Smooth muscle cell (in vitro differentiated cells): Measurements from ENCODE around the gene CHGA. TPM values are rescaled to one million over a fixed set of nuclear protein-coding genes. Genes with fewer than 3 reads are reported as not detected.

Experiments
- DNase-seq: peaks from one replicate; lab custom pipeline; 2025; ENCODE audit not compliant: unreplicated experiment; lab: John Stamatoyannopoulos, UW
- H2AFZ ChIP-seq: fragments of 200-600 bp; sonication (generic); 2 replicates; pipeline ENCODE4 v1.6.0; 2016; ENCODE audit warnings: antibody characterized with exemption, low read depth, mild to moderate bottlenecking
- H3F3A ChIP-seq: fragments of 200-600 bp; sonication (generic); 2 replicates; pipeline ENCODE4 v1.6.0; 2017; ENCODE audit warnings: antibody characterized with exemption, low read depth
- H3K27ac ChIP-seq: fragments of 200-600 bp; sonication (generic); 2 replicates; pipeline ENCODE4 v1.5.1; 2016; ENCODE audit warnings: low read depth, mild to moderate bottlenecking
- H3K27me3 ChIP-seq: fragments of 200-600 bp; sonication (generic); 2 replicates; pipeline ENCODE4 v1.6.1; 2016; ENCODE audit warnings: low read depth, mild to moderate bottlenecking
- H3K36me3 ChIP-seq: fragments of 200-600 bp; sonication (generic); 2 replicates; pipeline ENCODE4 v1.5.1; 2016; ENCODE audit warnings: low read depth
- H3K4me1 ChIP-seq: fragments of 200-600 bp; sonication (generic); 2 replicates; pipeline ENCODE4 v1.5.1; 2016; ENCODE audit warnings: low read depth
- H3K4me2 ChIP-seq: fragments of 200-600 bp; sonication (generic); 2 replicates; pipeline ENCODE4 v1.6.0; 2016; ENCODE audit warnings: mild to moderate bottlenecking
- H3K4me3 ChIP-seq: fragments of 200-600 bp; sonication (generic); 2 replicates; pipeline ENCODE4 v1.5.1; 2016; ENCODE audit warnings: mild to moderate bottlenecking
- H3K79me2 ChIP-seq: fragments of 200-600 bp; sonication (generic); 2 replicates; pipeline ENCODE4 v1.6.0; 2016; ENCODE audit warnings: low read depth, mild to moderate bottlenecking
- H3K9ac ChIP-seq: fragments of 200-600 bp; sonication (generic); 2 replicates; pipeline ENCODE4 v1.6.0; 2016; ENCODE audit warnings: low read depth
- H3K9me3 ChIP-seq: fragments of 200-600 bp; sonication (generic); replicated peaks from 2 replicates; pipeline ENCODE4 v1.5.1; 2016; ENCODE audit warnings: low read depth
- H4K20me1 ChIP-seq: fragments of 200-600 bp; sonication (generic); 2 replicates; pipeline ENCODE4 v1.6.0; 2016; ENCODE audit warnings: low read depth
- WGBS: methylation state at CpG from one replicate; pipeline ENCODE4 v1.1.7; 2016; ENCODE audit warnings: low lambda C conversion rate; 5-methylcytosine and 5-hydroxymethylcytosine counted together
- polyA plus RNA-seq: library from polyadenylated mRNA; unstranded; fragments of >200 nt; fragmentation: Nextera tagmentation; extraction: Ambion mirVana; gene quantifications from 2 replicates; pipeline ENCODE4 v1.2.1, GENCODE V29; 2016
- total RNA-seq: library from RNA; depleted of rRNA; stranded (reverse); fragments of >200 nt; gene quantifications from 2 replicates; pipeline ENCODE4 v1.2.3, GENCODE V29; 2014
- TF ChIP-seq, protein P1 (sequence below): fragments of 200-600 bp; sonication (generic); IDR thresholded peaks from 2 replicates; pipeline ENCODE4 v1.5.1; 2017; ENCODE audit warnings: borderline replicate concordance, mild to moderate bottlenecking, antibody characterized with exemption; ENCODE audit not compliant: insufficient read depth, poor library complexity, severe bottlenecking

Gene CHGA
- total and polyA plus RNA-seq, 2 experiments from 2014 or later = not detected

DNA sequence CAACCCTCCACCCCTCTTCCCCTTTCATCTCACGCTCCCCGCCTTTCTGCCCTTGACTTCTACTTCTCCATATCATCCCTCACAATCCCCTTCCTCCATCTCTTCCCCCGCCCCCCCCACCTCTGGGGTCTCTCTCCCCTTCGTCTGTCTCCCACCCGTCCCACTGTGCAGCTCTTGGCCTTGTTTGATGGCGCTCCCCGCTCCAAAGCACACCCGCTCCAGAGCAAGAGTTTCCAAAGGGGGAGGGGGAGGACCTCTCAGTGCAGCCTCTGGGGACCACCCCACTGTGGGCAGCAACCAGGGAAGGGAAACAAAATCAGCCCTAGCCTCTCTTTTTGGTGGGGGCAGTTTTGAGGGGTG lies 774 bp downstream of the CHGA start:
- Histone ChIP-seq H3K9me3 (no peaks in the 10 kb centered on the region), H3K27me3 (peaks cover 54% of the 10 kb centered on the region), H3K9ac (no peak overlapping the region), H3K4me3 (no peak overlapping the region), H3F3A (no peaks in the 10 kb centered on the region), H3K36me3 (no peaks in the 10 kb centered on the region), H4K20me1 (no peaks in the 10 kb centered on the region), H3K4me1 (no peaks in the 10 kb centered on the region), H3K4me2 (no peak overlapping the region), H2AFZ (no peak overlapping the region), H3K79me2 (no peaks in the 10 kb centered on the region), H3K27ac (no peak overlapping the region)
- TF ChIP-seq, protein P1, sequence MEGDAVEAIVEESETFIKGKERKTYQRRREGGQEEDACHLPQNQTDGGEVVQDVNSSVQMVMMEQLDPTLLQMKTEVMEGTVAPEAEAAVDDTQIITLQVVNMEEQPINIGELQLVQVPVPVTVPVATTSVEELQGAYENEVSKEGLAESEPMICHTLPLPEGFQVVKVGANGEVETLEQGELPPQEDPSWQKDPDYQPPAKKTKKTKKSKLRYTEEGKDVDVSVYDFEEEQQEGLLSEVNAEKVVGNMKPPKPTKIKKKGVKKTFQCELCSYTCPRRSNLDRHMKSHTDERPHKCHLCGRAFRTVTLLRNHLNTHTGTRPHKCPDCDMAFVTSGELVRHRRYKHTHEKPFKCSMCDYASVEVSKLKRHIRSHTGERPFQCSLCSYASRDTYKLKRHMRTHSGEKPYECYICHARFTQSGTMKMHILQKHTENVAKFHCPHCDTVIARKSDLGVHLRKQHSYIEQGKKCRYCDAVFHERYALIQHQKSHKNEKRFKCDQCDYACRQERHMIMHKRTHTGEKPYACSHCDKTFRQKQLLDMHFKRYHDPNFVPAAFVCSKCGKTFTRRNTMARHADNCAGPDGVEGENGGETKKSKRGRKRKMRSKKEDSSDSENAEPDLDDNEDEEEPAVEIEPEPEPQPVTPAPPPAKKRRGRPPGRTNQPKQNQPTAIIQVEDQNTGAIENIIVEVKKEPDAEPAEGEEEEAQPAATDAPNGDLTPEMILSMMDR = no peak
- 61% methylated on average over 5 of the region's 8 CpGs for WGBS
- DNase-seq = no peak

DNA sequence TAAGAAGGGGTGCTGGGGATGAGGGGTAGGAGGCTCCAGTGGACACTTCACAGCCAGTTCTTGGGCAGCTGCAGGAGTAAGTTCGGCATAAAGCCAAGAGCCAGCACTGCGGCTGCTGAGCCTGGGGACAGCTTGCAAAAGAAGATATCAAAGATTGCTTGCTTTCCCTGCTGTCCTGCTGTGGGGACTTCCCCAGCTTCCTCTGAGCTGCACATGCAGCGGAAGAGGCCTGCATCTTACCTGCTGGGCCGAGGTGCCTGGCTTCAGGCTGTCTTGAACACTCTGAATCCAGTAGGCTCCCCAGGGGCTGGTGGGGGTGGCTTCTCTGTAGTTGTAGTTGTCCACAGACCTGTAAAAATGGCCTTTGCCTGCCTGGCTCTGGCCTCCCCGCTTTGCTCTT lies 1.3 kb downstream of the CHGA start:
- H3K9ac ChIP-seq = no peak overlapping the region
- no peaks in the 10 kb centered on the region for H3F3A ChIP-seq
- no peak overlapping the region for H3K4me2 ChIP-seq
- no peak for DNase-seq
- 77% methylated on average over 5 of the region's 5 CpGs for WGBS
- TF ChIP-seq, protein P1 = no peak
- no peaks in the 10 kb centered on the region for H4K20me1 ChIP-seq
- no peak overlapping the region for H3K27ac ChIP-seq
- no peaks in the 10 kb centered on the region for H3K36me3 ChIP-seq
- H3K4me3 ChIP-seq = no peak overlapping the region
- peaks cover 54% of the 10 kb centered on the region for H3K27me3 ChIP-seq
- no peaks in the 10 kb centered on the region for H3K79me2 ChIP-seq
- no peaks in the 10 kb centered on the region for H3K4me1 ChIP-seq
- no peak overlapping the region for H2AFZ ChIP-seq
- no peaks in the 10 kb centered on the region for H3K9me3 ChIP-seq

DNA sequence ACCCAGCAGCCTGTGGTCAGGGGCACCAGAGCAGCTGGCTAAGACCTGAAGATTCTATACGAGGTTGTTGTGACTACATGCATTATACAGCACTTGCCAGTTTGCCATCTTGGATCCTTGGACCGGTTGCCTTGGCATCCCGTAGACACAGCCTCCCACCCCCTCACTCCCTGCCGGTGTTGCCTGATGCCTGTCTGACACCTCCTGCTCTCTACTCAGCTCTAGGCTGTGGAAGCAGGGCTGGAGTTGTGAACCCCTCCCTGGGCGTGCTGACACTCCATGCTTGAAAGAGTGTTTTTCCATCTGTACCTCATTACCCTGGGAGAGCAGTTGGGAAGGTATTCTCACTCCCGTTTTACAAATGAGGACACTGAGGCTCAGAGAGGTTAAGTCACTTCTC lies 2.5 kb downstream of the CHGA start:
- H3K4me1 ChIP-seq = no peaks in the 10 kb centered on the region
- H3K9ac ChIP-seq = no peak overlapping the region
- H3K27ac ChIP-seq = no peak overlapping the region
- no peak overlapping the region for H3K4me2 ChIP-seq
- no peak overlapping the region for H2AFZ ChIP-seq
- H3K36me3 ChIP-seq = no peaks in the 10 kb centered on the region
- H3K4me3 ChIP-seq = no peak overlapping the region
- peaks cover 49% of the 10 kb centered on the region for H3K27me3 ChIP-seq
- 78% methylated on average over 6 of the region's 6 CpGs for WGBS
- no peaks in the 10 kb centered on the region for H3F3A ChIP-seq
- H4K20me1 ChIP-seq = no peaks in the 10 kb centered on the region
- H3K79me2 ChIP-seq = no peaks in the 10 kb centered on the region
- no peaks in the 10 kb centered on the region for H3K9me3 ChIP-seq
- TF ChIP-seq, protein P1 = no peak
- DNase-seq = no peak

DNA sequence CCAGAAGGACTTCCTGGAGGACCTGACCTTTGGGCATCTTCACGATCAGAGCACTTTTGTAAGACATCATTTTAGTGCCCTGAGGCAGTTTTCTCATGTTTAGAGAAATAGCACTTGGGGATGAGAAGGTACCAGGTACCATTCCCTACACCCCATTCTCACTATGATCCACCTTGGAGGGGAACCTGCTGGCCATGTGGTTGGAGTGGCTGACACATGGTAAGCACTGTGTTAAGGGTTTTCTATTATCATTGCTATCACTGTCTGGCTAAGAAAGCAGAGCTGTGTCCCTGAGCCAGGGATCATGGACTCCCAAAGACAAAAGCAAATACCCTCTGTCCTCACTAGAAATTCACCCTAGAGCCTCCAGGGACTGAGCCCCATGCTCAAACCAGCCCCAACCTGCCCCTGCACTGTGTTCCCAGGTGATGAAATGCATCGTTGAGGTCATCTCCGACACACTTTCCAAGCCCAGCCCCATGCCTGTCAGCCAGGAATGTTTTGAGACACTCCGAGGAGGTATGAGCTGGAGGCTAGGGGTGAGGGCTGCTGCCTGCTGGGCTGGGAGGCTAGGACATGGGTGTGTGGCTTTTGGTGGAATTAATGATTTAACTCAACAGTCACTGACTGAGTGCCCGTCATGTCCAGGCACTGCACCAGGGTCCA lies 3.4 kb downstream of the CHGA start:
- no peaks in the 10 kb centered on the region for H3F3A ChIP-seq
- no peak for DNase-seq
- no peak overlapping the region for H3K9ac ChIP-seq
- TF ChIP-seq, protein P1 = no peak
- H3K4me3 ChIP-seq = no peak overlapping the region
- peaks cover 40% of the 10 kb centered on the region for H3K27me3 ChIP-seq
- H3K27ac ChIP-seq = no peak overlapping the region
- H3K36me3 ChIP-seq = no peaks in the 10 kb centered on the region
- no peak overlapping the region for H2AFZ ChIP-seq
- H3K4me1 ChIP-seq = no peaks in the 10 kb centered on the region
- no peaks in the 10 kb centered on the region for H3K9me3 ChIP-seq
- WGBS = 73% methylated on average over 5 of the region's 5 CpGs
- H3K4me2 ChIP-seq = no peak overlapping the region
- H4K20me1 ChIP-seq = no peaks in the 10 kb centered on the region
- H3K79me2 ChIP-seq = no peaks in the 10 kb centered on the region
